ENCODE data around the gene SREK1. TPM values are rescaled to one million over a fixed set of nuclear protein-coding genes. Genes with fewer than 3 reads are reported as not detected.
A peak's percentile ranks its signal among the peaks of the same experiment; 100 is the strongest.

The SREK1 gene
- total and polyA plus RNA-seq, 9 of the 15 experiments (the other 6 are each of a cell fraction or from before 2014, with no cell fraction given), result 40.8 to 128 (median 81.9) TPM

DNA sequence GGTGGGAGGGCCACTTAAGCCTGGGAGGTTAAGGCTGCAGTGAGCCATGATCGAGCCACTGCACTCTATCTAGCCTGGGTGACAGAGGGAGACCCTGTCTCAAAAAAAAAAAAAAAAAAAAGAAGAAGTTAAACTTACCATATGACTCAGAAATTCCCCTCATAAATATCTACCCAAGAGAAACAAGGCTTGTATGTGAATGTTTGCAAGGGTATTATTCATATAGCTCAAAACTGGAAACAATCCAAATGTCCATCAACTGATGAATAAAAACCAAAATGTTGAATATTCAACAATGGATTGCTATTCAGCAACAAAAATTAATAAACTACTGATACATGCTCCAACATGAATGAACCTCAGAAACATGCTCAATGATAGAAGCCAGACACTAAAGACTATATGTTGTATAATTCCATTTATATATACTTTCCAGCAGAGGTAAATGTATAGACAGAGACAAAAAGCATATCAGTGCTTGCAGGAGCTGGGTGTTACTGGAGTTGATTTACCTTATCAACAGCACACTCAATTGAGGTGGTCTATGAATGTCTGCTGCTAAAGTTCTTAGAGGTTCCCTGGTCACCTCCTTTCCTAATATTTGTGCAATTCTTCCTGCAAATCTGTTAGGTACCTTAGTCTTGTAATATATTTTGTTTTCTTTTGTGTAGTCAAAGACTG, 5.3 kb upstream of the SREK1 start (continued):
- TF ChIP-seq TOE1 (IDR thresholded peaks at IDR 0.05; ENCODE audit: borderline replicate concordance), result no peak
- TF ChIP-seq TOE1 (CRISPR knock-in tag; IDR thresholded peaks at IDR 0.05; ENCODE audit: borderline replicate concordance, low read depth), result no peak
- TF ChIP-seq ZNF586 (CRISPR knock-in tag; conservative IDR thresholded peaks at IDR 0.05), result no peak
- TF ChIP-seq JUND (IDR thresholded peaks at IDR 0.05; ENCODE audit: borderline replicate concordance, low read depth, low read length), result no peak
- TF ChIP-seq JUND (tag; IDR thresholded peaks at IDR 0.05; ENCODE audit: borderline replicate concordance, low read depth, low read length), result peak; percentile 66; the same call in 1 of the 3 replicates
- no peak for TF ChIP-seq HDAC1 (IDR thresholded peaks at IDR 0.05)
- TF ChIP-seq MTA1 (IDR thresholded peaks at IDR 0.05; ENCODE audit: borderline replicate concordance), result no peak
- no peak for TF ChIP-seq POLR2AphosphoS5 (IDR thresholded peaks at IDR 0.05; ENCODE audit: control insufficient read depth, insufficient read depth, low read depth, low read length)
- no peak for TF ChIP-seq ETV1 (tag; conservative IDR thresholded peaks at IDR 0.05; ENCODE audit: low read depth)
- no peak for TF ChIP-seq NUFIP1 (IDR thresholded peaks at IDR 0.05; ENCODE audit: partially characterized antibody)
- no peak for TF ChIP-seq ZNF384 (IDR thresholded peaks at IDR 0.05; ENCODE audit: low read depth, low read length)
- TF ChIP-seq POU5F1 (IDR thresholded peaks at IDR 0.05; ENCODE audit: borderline replicate concordance, low read depth, low read length, partially characterized antibody), result no peak
- TF ChIP-seq SIN3B (IDR thresholded peaks at IDR 0.05; ENCODE audit: low read depth), result no peak
- no peak for TF ChIP-seq ZNF77 (CRISPR knock-in tag; IDR thresholded peaks at IDR 0.05)
- TF ChIP-seq ZNF347 (CRISPR knock-in tag; IDR thresholded peaks at IDR 0.05; ENCODE audit: low read depth), result no peak
- peak; percentile 36; the same call in 1 of the 2 replicates for TF ChIP-seq SMARCE1 (IDR thresholded peaks at IDR 0.05)
- TF ChIP-seq ZNF253 (CRISPR knock-in tag; conservative IDR thresholded peaks at IDR 0.05), result no peak
- no peak for TF ChIP-seq STAT5A (IDR thresholded peaks at IDR 0.05; ENCODE audit: borderline replicate concordance, low read length)
- TF ChIP-seq ZNF324 (CRISPR knock-in tag; IDR thresholded peaks at IDR 0.05), result no peak
- TF ChIP-seq ADNP (tag; IDR thresholded peaks at IDR 0.05), result 0 out of 2 replicates have a peak, but pooled peaks have one; percentile 31
- TF ChIP-seq DDX20 (tag; IDR thresholded peaks at IDR 0.05; ENCODE audit: low read depth), result no peak
- TF ChIP-seq, protein P1, sequence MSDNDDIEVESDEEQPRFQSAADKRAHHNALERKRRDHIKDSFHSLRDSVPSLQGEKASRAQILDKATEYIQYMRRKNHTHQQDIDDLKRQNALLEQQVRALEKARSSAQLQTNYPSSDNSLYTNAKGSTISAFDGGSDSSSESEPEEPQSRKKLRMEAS (CRISPR knock-in tag; IDR thresholded peaks at IDR 0.05), result no peak
- no peak for TF ChIP-seq SMARCB1 (IDR thresholded peaks at IDR 0.05; ENCODE audit: insufficient read length, low read depth)
- TF ChIP-seq MEIS2 (IDR thresholded peaks at IDR 0.05; ENCODE audit: partially characterized antibody), result peak; percentile 9
- no peak for TF ChIP-seq GTF2B (IDR thresholded peaks at IDR 0.05; ENCODE audit: extremely low read depth, insufficient read length)
- TF ChIP-seq TCF3 (CRISPR knock-in tag; IDR thresholded peaks at IDR 0.05), result 0 out of 2 replicates have a peak, but pooled peaks have one; percentile 16
- TF ChIP-seq FOXK2 (conservative IDR thresholded peaks at IDR 0.05 in 1 of 2, IDR thresholded peaks at IDR 0.05 in 1 of 2; ENCODE audit: low read depth in 2 of 2), result peak in 1 of 2 experiments; percentile 40; a peak in 1 of 4 replicates
- no peak for TF ChIP-seq DACH1 (IDR thresholded peaks at IDR 0.05; ENCODE audit: partially characterized antibody)
- no peak for TF ChIP-seq ELK1 (CRISPR knock-in tag; IDR thresholded peaks at IDR 0.05)
